HCT116 (cell line): ENCODE results near the gene EGFR. TPM values are rescaled to one million over a fixed set of nuclear protein-coding genes. Genes with fewer than 3 reads are reported as not detected.
"Not testable (repeated sequence)": the region's sequence is repeated elsewhere in the genome, so short reads cannot be mapped to it uniquely, and the experiment has no call there.

Source experiments
- ATAC-seq: fragments of 200-7000 bp; cut with Tn5 transposase; 2 replicates; pipeline ENCODE4 v1.9.1; 2020; ENCODE audit warnings: mild to moderate bottlenecking, moderate library complexity
- BruUV-seq: library from RNA; stranded (reverse); fragments of 400-500 nt; replicated peaks from 2 replicates; lab custom pipeline; 2021; lab: Mats Ljungman, UMichigan
- CTCF ChIA-PET: fragments of 300-600 bp; sonication (Branson Sonifier 250); formaldehyde crosslinking; loops from one replicate; lab custom pipeline; 2021; ENCODE audit warnings: antibody characterized with exemption; lab: Charles Lee
- POLR2A ChIA-PET: fragments of 300-600, 350-600 bp; sonication (Branson Sonifier 250); formaldehyde crosslinking; loops from one replicate; lab custom pipeline; 2021; ENCODE audit warnings: antibody characterized with exemption; lab: Charles Lee
- RAD21 ChIA-PET, 2 experiments: fragments of 300-600 bp; sonication (Branson Sonifier 250); formaldehyde crosslinking; loops; one replicate each; lab custom pipeline; 2023; ENCODE audit warnings: low total read pairs in 2 of 2; ENCODE audit not compliant: uncharacterized antibody in 2 of 2, unreplicated experiment in 2 of 2, low non-redundant PET in 1 of 2; lab: Charles Lee
- DNase-seq: peaks from one replicate; pipeline ENCODE4 v3.0.0-alpha.2; 2010; ENCODE audit warnings: low read depth, low spot score
- H2AFZ ChIP-seq: fragments of 200-600 bp; shearing (Covaris generic), sonication (generic); 2 replicates; pipeline ENCODE4 v1.6.1; 2017; ENCODE audit warnings: low read depth, mixed run types, mixed read lengths, antibody characterized with exemption, low read length; ENCODE audit not compliant: poor library complexity, severe bottlenecking
- H3K27ac ChIP-seq: 2 replicates; pipeline ENCODE4 v1.5.1; 2012; ENCODE audit warnings: low read depth, low read length
- H3K27me3 ChIP-seq: fragments of 200-600 bp; sonication (generic); 2 replicates; pipeline ENCODE4 v1.6.1; 2016; ENCODE audit warnings: mixed run types, low read length, mixed read lengths; ENCODE audit not compliant: insufficient read depth
- H3K36me3 ChIP-seq, 2 experiments: fragments of 200-500 bp in 1 of 2; fragments of 200-600 bp in 1 of 2; sonication (Bioruptor generic) in 1 of 2; sonication (generic) in 1 of 2; 2 replicates each; pipeline versions ENCODE4 v1.5.1 to v1.6.1; 2014 to 2016; ENCODE audit warnings: low read length in 2 of 2, inconsistent platforms in 1 of 2, mixed read lengths in 1 of 2, mixed run types in 1 of 2; ENCODE audit not compliant: insufficient read depth in 2 of 2, control insufficient read depth in 1 of 2
- H3K4me1 ChIP-seq, 2 experiments: fragments of 200-600 bp in 1 of 2; sonication (generic) in 1 of 2; 2 replicates each; pipeline versions ENCODE4 v1.5.1 to v1.6.1; 2012 to 2017; ENCODE audit warnings: low read length in 2 of 2, inconsistent platforms in 1 of 2, mild to moderate bottlenecking in 1 of 2, mixed read lengths in 1 of 2, mixed run types in 1 of 2, moderate library complexity in 1 of 2; ENCODE audit not compliant: insufficient read depth in 2 of 2, control insufficient read depth in 1 of 2
- H3K4me2 ChIP-seq: fragments of 200-600 bp; sonication (generic); 2 replicates; pipeline ENCODE4 v1.6.1; 2017; ENCODE audit warnings: mixed run types, low read length, mixed read lengths
- H3K4me3 ChIP-seq, 2 experiments: fragments of 200-600 bp in 1 of 2; sonication (generic) in 1 of 2; replicated peaks in 1 of 2; 2 replicates each; pipeline ENCODE4 v1.5.1; 2011 to 2016; ENCODE audit warnings: low read length in 2 of 2, control low read depth in 1 of 2, low read depth in 1 of 2, mild to moderate bottlenecking in 1 of 2, mixed read lengths in 1 of 2, mixed run types in 1 of 2
- H3K79me2 ChIP-seq: fragments of 200-600 bp; sonication (generic); 2 replicates; pipeline ENCODE4 v1.6.1; 2017; ENCODE audit warnings: mild to moderate bottlenecking, mixed run types, low read length, moderate library complexity, mixed read lengths; ENCODE audit not compliant: insufficient read depth
- H3K9ac ChIP-seq: fragments of 200-600 bp; sonication (generic); 2 replicates; pipeline ENCODE4 v1.6.1; 2016; ENCODE audit warnings: low read length, mixed read lengths
- H3K9me2 ChIP-seq: fragments of 200-600 bp; sonication (generic), shearing (Covaris generic); 2 replicates; pipeline ENCODE4 v1.6.1; 2017; ENCODE audit warnings: mixed run types, mild to moderate bottlenecking, moderate library complexity; ENCODE audit not compliant: insufficient read depth
- H3K9me3 ChIP-seq, 2 experiments: fragments of 200-500 bp in 1 of 2; fragments of 200-600 bp in 1 of 2; sonication (Bioruptor generic) in 1 of 2; sonication (generic) in 1 of 2; 2 replicates each; pipeline ENCODE4 v1.6.1; 2014 to 2017; ENCODE audit warnings: low read length in 2 of 2, mixed read lengths in 2 of 2, inconsistent platforms in 1 of 2, low read depth in 1 of 2, mild to moderate bottlenecking in 1 of 2, mixed run types in 1 of 2, moderate library complexity in 1 of 2; ENCODE audit not compliant: control insufficient read depth in 1 of 2, insufficient read depth in 1 of 2
- H4K20me1 ChIP-seq: fragments of 200-600 bp; sonication (generic), shearing (Covaris generic); 2 replicates; pipeline ENCODE4 v1.6.1; 2017; ENCODE audit warnings: mixed run types, mild to moderate bottlenecking, moderate library complexity; ENCODE audit not compliant: insufficient read depth
- intact Hi-C: fragments of 100-400 bp; cut with micrococcal nuclease; formaldehyde crosslinking; loops from 2 replicates; pipeline ENCODE4 v1.10.0; 2022
- total RNA-seq: library from RNA; stranded (reverse); gene quantifications from one replicate; pipeline ENCODE4 v1.2.1, GENCODE V29; 2021; ENCODE audit not compliant: unreplicated experiment
- TF ChIP-seq, protein P1 (sequence below), 3 experiments: fragments of 200-600 bp in 1 of 3; sonication (generic) in 1 of 3; IDR thresholded peaks in 2 of 3; conservative IDR thresholded peaks in 1 of 3; 2 replicates each; pipeline ENCODE4 v1.5.1; 2012 to 2017; ENCODE audit warnings: low read depth in 2 of 3, low read length in 2 of 3, antibody characterized with exemption in 1 of 3, borderline replicate concordance in 1 of 3, control low read depth in 1 of 3, mild to moderate bottlenecking in 1 of 3, mixed read lengths in 1 of 3, mixed run types in 1 of 3, moderate library complexity in 1 of 3; ENCODE audit not compliant: insufficient read depth in 1 of 3

Gene EGFR
- total RNA-seq, 1 experiment from 2014 or later: 71.5 TPM

DNA sequence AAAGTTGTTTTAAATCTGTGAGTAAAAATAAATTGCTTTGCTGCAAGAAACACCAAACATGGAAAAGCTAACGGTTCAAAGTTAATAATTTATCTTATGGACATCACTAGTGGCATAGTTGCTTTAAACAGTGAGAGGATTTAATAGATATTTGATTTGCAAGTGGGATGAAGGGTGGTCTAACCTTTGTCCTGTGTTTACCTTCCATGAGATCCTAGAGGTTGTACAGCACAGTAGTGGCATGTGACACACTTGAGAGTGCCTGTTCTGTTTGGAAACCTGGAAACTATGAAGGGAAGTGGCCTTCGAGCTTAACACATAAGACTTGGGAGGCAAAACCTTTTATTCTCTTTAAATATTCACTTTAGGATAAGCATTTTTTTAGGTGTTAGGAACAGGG, 16.0 kb downstream of the EGFR start:
- Histone ChIP-seq H4K20me1 (peaks cover 3% of the 10 kb centered on the region; the same call in 1 of the 2 replicates), H3K4me2 (no peak overlapping the region), H3K4me3 (no peak overlapping the region), H3K4me1 (peaks cover 0 to 10% of the 10 kb centered on the region in 2 experiments; a peak in 1 of 4 replicates), H3K27ac (no peak overlapping the region), H3K36me3 (peaks cover 0 to 6% of the 10 kb centered on the region in 2 experiments; a peak in 1 of 4 replicates), H2AFZ (no peak overlapping the region), H3K9ac (no peak overlapping the region), H3K9me3 (no peaks in the 10 kb centered on the region), H3K79me2 (peaks cover 96% of the 10 kb centered on the region), H3K27me3 (no peaks in the 10 kb centered on the region), H3K9me2 (no peaks in the 10 kb centered on the region)
- ChIA-PET RAD21 (no interaction called here), CTCF (no interaction called here), POLR2A (no interaction called here)
- DNase-seq (no peak), ATAC-seq (no peak)
- BruUV-seq: no TSS peak
- intact Hi-C loops: no loop called here
- TF ChIP-seq, protein P1, sequence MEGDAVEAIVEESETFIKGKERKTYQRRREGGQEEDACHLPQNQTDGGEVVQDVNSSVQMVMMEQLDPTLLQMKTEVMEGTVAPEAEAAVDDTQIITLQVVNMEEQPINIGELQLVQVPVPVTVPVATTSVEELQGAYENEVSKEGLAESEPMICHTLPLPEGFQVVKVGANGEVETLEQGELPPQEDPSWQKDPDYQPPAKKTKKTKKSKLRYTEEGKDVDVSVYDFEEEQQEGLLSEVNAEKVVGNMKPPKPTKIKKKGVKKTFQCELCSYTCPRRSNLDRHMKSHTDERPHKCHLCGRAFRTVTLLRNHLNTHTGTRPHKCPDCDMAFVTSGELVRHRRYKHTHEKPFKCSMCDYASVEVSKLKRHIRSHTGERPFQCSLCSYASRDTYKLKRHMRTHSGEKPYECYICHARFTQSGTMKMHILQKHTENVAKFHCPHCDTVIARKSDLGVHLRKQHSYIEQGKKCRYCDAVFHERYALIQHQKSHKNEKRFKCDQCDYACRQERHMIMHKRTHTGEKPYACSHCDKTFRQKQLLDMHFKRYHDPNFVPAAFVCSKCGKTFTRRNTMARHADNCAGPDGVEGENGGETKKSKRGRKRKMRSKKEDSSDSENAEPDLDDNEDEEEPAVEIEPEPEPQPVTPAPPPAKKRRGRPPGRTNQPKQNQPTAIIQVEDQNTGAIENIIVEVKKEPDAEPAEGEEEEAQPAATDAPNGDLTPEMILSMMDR (IDR thresholded peaks at IDR 0.05 in 2 of 3, conservative IDR thresholded peaks at IDR 0.05 in 1 of 3; ENCODE audit: borderline replicate concordance in 1 of 3, insufficient read depth in 1 of 3, low read depth in 2 of 3, low read length in 2 of 3): no peak

DNA sequence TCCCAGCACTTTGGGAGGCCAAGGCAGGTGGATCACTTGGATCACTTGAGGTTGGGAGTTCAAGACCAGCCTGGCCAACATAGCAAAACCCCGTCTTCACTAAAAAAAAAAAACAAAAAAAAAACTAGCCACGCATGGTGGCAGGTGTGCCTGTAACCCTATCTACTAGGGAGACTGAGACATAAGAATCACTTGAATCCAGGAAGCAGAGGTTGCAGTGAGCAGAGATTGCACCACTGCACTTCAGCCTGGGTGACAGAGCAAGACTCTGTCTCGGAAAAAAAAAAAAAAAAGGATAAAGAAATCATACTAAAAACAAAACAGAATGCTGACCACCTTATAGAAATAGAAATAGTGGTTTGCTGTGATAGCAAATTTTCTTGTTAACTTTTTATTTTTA, 16.6 kb downstream of the EGFR start:
- H3K4me2 ChIP-seq, DNase-seq, H3K9ac ChIP-seq, H3K4me3 ChIP-seq, POLR2A ChIA-PET, H2AFZ ChIP-seq, intact Hi-C loops, CTCF ChIA-PET, H4K20me1 ChIP-seq, H3K27ac ChIP-seq, ATAC-seq, H3K4me1 ChIP-seq, H3K36me3 ChIP-seq, BruUV-seq, H3K9me3 ChIP-seq, H3K9me2 ChIP-seq, H3K27me3 ChIP-seq, RAD21 ChIA-PET: not testable (repeated sequence)
- H3K79me2 ChIP-seq: peaks cover 96% of the 10 kb centered on the region
